GM19035 (cell line): Measurements from ENCODE around the gene CCDC127.
A peak's percentile ranks its signal among the peaks of the same experiment; 100 is the strongest.
"Not testable (repeated sequence)": the region's sequence is repeated elsewhere in the genome, so short reads cannot be mapped to it uniquely, and the experiment has no call there.

ENCODE experiments used
- ATAC-seq: cut with Tn5 transposase; IDR thresholded peaks from one replicate; pipeline ENCODE4 v1.9.1; 2021; ENCODE audit not compliant: unreplicated experiment

The CCDC127 gene

DNA sequence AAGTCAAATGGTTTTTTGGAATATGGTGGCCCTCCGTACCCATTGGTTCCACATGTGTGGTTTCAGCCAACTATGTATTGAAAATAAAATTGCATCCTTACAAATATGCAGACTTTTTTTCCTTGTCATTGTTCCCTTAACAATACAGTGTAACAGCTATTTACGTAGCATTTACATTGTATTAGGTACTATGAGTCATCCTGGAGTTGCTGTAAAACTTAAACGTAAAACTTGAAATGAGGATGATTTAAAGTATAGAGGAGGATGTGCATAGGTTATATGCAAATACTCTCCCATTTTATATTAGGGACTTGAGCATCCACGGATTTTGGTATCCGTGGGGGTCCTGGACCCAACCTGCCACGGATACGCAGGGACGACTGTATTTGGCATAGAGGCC is 16.5 kb upstream of the CCDC127 start:
- no peak for ATAC-seq

DNA sequence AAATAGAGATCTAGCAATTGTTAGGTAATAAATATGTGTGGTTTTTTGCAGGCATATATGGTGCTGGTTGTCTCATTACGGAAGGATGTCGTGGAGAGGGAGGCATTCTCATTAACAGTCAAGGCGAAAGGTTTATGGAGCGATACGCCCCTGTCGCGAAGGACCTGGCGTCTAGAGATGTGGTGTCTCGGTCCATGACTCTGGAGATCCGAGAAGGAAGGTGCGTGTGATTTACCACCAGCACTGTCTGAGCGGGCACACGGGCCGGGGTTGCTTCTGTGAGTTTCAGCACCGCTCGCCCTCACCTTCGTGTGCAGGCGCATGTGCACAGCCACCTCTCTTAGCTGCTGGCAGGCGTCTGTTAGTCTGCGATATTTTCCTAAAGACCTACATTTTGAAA is 15.5 kb upstream of the CCDC127 start:
- ATAC-seq: not testable (repeated sequence)

DNA sequence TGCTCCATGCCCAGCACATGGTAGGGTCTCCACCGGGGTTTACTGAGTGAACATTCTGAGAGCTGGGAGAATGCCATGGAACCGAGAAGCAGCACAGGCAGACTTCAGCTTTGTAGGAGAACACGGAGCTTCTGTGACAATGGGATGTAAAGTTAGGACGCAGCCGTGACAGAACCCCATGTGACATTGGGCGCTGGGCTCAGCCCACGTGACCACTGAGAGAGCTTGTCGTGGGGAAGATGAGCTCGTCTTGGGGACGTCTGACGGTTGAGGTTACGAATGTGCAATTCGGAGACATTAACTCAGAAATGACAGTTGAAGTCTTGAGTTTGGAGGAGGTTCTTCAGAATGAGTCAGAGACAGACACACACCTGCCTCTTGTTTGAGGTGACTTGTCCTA is 13.7 kb upstream of the CCDC127 start:
- ATAC-seq: no peak

DNA sequence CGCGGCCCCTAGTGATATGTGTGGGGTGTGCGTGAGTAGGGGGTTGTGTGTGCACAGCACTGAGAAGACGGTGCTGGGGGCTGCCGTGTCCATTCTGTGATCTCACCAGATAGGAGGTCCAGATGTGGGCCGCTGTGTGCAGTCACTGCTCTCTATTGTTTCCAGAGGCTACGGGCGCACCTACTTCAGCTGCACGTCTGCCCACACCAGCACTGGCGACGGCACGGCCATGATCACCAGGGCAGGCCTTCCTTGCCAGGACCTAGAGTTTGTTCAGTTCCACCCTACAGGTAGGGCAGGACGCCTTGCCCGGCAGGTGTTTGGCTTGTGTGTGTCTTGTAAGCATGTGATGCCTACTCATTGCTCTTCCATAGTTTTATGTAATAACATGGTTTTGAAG is 12.8 kb upstream of the CCDC127 start:
- ATAC-seq: no peak

DNA sequence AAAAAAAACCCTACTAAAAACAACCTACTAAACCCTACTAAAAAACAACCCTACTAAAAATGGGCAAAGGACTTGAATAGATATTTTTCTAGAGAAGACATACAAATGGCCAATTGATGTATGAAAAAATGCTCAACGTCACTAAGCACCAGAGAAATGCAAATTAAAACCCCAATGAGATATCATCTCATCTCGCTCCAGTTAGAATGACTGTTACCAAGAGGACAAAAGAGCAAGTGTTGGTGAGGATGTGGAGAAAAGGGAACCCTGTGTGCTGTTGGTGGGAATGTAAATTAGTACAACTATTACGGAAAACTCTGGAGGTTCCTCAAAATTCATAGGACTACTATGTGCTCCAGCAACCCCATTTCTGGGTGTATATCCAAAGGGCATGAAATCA is 10.9 kb upstream of the CCDC127 start:
- no peak for ATAC-seq

DNA sequence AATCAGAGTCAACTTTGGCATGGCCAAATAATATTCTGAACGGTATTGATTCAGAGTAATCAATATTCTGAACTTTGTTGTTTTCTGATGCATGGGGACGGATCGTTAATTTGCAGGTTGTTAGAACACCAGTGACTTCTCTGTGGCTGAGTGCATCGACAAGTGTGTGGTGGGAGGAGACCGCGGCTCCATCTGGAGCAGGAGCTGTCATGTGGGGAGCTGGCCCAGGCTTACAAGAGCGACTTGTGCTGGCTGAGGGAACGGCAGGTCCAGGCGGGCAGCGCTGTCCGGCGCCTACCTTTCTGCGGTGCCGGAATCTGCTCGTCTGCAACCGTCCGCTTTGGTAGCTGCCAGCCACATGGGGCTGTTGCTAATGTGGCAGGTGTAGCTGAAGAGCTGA is 9.4 kb upstream of the CCDC127 start:
- not testable (repeated sequence) for ATAC-seq

DNA sequence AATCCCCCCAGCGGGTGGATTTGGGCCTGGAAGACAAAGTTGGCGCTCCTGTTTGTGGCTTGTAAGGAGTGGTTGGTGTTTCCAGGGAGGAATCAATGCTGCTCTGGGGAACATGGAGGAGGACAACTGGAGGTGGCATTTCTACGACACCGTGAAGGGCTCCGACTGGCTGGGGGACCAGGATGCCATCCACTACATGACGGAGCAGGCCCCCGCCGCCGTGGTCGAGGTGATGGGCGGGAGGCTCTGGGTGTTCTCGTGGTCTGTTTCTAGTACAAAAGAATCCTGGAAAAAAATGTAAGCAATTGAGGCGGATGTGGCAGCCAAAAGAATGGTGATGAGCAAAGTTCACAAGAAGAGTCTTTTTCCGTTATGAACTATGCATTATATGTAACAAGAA is 7.4 kb upstream of the CCDC127 start:
- no peak for ATAC-seq

DNA sequence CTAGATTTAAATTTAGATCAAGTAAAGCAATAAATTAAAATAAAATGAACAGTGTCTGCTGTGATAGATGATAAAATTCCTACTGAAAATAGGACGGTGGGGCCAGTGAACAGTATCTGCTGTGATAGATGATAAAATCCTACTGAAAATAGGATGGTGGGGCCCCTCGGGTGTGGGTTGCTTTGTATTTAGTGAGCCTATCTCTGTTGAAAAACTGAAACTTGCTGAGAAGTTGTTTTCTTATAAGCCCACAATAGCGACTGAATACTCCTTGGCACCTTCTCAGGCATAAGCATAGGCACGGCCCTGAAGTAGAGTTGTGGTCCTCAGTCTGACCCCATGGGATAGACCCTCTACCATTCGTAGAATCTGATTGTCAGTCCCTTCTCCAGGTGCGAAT is 5.8 kb upstream of the CCDC127 start:
- ATAC-seq: no peak

DNA sequence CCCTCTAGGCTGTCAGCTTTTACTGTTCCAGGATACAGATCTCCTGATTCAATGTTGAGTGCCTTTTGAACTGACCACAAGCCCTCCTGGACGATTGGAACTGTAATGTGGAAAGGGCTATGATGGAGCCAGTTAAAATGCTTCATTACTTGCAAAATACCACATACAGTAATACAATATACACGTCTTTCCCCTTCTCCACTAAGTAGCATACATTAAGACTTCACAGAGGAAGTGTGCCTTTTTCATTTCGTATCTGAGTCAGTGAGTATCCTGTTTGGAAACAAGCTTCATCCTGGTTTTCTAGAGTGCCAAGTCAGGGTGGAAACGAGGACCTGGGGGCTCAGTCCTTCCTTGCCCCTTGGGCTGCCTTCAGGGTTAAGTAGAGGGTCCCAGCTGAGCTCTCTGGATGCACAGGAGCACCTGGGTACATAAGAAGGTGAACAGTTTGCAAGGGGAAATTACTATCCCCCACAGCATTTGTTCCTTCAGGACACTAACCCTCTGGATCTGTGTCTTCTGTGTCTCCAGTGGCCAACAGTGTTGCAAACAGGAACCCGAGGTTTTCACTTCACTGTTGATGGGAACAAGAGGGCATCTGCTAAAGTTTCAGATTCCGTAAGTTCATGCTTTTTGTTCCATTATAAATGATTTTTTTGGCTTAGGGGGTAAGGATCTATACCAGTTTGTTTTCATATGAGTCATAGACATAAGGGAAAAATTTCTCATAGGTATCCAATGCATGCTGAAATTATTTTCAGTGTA is 5.2 kb upstream of the CCDC127 start:
- ATAC-seq: not testable (repeated sequence)

DNA sequence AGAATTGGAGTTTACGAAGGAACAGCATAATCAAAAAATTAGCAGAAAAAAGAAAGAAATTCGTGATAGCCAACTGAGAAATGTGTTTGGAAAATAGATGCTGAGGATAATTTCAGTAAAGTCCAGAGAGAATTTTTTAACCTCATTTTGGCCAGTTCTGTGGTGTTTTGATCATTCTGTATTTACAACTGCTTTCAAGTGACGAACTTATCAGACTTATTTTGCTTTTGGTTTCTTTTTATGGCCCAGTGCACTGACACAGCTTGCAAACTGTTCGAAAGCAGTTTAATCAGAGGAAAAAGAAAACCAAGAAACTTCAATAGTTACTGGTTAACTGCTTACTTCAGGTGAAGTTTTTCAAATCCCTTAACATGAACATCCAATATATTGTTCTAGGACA is 2.0 kb upstream of the CCDC127 start:
- no peak for ATAC-seq

DNA sequence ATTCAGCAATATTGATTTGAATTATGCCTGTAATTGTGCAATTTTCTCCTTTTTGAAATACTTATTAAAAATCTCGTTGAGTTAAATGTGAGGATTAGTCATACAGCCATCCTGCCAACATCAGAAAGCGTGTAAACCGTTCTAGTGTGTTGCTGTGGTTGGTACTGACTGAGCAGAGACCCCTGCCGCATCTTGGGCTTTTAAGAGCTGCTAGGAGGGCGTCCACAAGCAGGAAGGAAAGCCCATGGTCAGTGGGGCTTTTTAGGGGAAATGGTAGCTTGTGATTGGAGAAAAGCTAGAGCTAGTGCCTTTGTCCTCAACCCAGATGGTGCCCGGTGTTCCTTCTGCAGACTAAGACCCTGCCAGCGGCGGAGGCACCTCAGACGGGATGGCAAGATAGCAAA is 1.5 kb upstream of the CCDC127 start:
- ATAC-seq: no peak

DNA sequence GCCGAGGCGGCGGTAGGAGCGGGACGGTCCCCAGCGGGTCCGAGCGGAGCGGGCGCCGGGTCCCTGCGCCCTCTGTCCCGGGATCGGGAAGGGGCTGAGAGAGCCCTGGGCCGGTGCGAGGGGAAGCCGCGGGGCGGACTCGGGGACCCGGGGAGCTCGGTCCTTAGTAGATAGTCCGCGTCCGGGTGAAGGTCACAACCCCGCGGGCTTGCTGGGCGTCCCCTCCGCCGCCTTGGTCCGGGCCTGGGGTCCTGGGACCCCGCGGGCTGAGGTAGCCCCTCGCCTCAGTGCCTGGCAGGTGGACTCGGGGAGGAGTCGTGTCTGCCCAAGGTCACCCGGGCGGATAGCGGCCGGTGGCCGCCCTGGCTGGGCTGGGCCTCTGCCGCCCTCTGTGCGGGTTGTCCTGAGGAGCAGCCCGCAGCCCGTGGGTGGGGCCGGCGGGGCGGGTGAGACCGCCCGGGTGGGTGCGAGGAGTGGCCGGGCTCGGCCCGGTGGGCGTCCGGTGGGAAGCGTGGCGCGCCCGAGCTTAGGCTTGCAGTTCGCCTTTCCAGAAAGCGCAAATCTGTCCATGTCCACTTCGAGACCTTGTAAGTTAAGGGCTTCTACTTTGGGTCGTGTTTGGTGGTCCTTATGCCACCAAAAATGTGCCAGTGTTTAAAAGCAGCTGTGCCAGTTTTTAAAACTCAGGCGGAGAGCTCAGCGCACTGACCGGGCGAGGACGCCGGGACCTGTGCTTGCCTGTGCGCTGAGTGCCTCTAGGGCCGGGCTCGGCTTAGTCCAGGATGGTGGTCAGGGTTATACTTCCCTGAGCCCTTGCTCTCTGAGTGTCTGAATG is 721 bp upstream of the CCDC127 start:
- peak; percentile 32 for ATAC-seq

DNA sequence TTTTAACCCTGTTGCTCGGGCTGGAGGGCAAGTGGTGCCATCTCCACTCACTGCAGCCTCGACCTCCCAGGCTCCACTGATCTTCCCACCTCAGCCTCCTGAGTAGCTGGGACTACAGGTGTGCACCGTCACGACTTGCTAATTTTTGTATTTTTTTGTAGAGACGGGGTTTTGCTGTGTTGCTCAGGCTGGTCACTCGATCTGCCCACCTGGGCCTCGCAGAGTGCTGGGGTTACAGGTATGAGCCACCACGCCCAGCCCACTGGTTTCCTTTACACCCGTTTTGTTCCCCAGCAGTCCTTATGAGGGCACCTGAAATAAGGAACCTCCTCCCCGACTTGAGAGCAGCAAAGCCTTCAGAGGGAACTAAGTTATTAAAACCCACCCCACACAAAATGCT is 1.9 kb downstream of the CCDC127 start:
- not testable (repeated sequence) for ATAC-seq

DNA sequence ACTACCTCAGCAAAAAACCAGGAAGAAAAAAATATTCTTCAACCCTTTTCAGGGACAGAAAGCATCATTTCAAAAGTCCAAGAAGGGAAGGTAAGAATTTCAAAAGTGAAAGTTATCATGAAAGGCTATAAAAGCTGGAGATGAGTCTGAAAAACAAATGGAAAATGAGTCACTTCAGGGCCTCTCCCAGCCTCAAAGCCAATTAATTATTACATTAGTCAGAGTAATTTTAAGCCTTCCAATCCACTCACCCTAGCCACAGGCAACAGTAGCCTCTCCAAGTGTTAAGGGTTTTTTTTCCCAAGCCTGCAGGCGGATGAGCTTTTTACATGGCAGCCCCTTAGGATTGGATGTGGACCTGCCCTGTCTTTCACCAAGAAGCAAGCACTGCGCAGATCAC is 2.7 kb downstream of the CCDC127 start:
- not testable (repeated sequence) for ATAC-seq

DNA sequence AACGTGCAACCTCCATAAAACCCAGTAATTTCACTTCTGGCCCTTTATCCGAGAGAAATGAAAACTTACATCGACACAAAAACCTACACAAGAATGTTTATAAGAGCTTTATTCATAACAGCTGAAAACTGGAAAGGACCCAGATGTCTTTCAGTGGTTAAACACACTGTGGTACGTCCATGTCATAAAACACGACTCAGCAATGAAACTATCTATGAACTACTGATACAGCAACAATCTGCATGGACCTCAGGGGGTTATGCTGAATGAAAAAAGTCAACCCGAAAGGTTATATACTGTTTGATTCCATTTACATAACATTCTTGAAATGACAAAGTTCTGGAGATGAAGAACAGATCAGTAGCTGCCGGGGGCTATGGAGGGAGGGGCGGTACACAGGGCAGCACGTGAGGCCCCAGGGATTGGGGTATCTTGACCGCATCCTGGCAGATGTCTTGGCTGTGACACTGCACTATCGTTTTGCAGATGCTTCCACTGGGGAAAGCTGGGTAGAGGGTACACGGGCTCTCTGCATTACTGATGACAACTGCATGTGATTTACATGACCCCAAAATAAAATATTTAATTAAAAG is 4.1 kb downstream of the CCDC127 start:
- ATAC-seq: no peak

DNA sequence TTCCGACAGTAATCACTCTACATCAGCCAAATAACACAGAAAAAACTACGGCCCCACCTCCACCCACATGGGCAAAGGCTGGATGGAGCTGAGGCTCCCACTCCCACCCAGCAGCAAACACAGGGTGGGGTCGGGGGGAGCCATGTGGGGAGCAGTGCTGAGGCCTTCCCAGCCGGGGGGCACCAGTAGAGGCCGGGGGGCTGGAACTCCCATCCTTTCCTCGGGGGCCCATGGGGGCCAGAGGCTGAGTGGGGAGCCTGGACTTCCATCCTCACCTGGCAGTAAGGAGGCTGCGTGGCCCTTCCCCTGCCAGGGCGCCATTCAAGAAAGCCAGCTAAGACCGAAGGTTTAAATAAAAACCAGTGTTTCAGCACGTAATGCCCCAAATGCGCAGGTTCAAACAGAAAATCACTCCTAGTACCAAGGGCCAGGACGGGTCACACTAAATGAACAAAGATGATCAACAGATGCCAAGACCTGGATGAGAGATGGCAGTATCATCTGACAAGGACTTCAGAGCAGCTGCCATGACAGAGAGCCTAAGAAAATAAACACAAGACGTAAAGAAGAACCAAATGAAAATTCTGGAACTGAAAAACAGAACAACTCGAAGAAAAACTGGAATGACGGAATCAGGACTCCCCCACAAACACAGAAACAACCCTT is 9.4 kb downstream of the CCDC127 start:
- ATAC-seq: no peak

DNA sequence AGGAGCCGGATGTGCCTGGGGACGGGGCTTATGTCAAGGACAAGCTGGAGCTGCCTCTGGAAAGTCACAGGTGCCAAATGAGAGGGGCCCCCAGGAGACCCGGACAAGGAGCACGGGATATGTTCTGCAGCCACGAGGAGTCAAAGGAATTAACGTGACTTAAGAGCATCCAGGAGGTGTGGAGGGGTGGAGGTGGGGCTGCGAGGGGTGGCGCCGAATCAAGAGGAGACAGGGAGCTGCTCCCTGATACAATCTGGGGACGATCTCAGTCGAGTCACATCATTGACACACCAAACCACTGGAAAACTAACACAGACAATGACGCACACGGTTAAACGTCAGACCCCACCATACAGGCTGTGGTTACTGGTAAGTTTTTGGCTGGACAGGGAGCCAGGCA is 10.4 kb downstream of the CCDC127 start:
- ATAC-seq: no peak

DNA sequence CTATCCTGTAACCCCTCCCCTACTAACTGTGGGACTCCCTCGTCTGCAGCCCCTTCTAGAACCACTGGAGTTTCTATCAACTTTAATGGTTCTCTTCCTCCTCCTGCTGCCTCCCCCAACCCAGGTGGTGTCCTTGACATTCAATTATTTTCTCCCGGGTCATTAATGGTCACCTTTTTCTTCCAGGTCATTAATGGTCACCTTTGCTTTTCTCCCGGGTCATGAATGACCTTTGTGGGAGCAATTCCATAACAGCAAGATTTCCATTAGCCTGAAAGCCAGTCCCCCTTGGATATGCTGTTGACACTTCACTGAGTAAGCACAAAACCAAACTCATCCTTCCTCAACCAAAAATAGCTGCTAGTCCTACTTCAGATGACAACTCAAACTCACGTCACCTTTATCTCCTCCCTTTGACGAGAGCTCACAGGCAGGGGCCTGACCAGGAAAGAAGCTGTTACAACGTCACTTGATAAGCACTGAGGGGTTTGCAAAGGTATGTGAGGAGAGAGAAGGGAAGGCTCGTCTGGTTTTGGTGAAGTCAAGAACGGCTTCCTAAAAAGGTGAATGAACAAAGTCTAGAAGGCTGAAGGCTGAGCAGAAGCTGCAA is 10.9 kb downstream of the CCDC127 start:
- ATAC-seq: no peak

DNA sequence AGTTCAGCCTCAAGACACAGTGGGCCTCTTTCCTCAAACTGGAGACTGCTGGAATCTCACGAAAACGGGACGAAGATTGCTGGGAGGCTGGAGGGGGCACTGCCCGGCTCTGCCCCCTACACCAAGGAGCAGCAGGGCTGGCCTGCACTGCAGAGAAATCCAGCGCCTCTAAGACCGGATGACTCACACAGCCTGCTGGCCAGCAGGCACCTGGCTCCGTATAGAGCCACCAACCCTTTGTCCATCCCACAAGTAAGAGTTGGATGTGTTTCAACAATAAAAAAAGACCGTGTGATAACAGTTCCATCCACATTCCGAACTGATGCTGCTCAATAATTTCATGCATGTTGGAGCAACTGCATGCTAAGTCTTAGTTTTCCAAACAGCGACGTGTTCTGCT is 11.5 kb downstream of the CCDC127 start:
- ATAC-seq: no peak

DNA sequence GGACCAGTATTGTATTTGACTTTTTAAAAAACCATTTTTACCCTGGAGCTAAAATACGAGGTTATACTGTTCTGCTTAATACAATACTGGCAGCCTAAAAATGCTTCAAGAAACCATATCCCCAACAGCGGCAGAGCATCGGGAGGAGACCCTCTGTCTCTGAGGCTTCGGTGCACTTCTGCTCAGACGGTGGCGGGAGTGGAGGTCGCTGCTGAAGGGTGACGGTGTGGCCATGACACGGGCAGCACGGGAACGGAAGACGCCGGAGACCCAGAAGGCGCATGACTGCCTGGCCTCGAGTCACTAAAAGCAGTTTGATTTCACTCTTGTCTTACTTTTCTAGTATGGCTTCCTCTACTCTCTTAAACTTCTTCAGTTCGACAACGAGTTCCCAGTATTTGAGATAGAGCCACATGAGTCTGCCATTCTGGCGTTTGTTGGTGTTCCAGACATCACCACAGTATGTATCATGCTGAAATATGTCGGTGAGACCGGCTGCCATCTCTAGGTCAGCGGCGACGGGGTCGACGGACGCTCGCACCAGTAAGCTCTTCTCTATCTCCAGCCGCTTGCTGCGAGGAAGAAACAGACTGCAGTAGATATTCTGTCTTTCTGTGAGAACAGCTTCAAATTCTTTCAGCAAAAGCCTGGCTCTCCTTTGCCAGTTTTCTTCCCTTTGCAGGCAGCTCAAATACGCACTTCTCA is 12.8 kb downstream of the CCDC127 start:
- no peak for ATAC-seq
